Panc1 (cell line): Measurements from ENCODE around the gene CORO1C. TPM values are rescaled to one million over a fixed set of nuclear protein-coding genes. Genes with fewer than 3 reads are reported as not detected.

Experiments used
- ATAC-seq: fragments of 200-7000 bp; cut with Tn5 transposase; 2 replicates; pipeline ENCODE4 v1.9.1; 2020; ENCODE audit warnings: mild to moderate bottlenecking, moderate library complexity
- BruUV-seq: library from RNA; stranded (reverse); fragments of 400-500 nt; replicated peaks from 2 replicates; lab custom pipeline; 2021; lab: Mats Ljungman, UMichigan
- CTCF ChIA-PET: fragments of 300-600 bp; sonication (Branson Sonifier 250); formaldehyde crosslinking; loops from one replicate; lab custom pipeline; 2022; ENCODE audit warnings: antibody characterized with exemption; lab: Charles Lee
- POLR2A ChIA-PET: fragments of 300-600 bp; sonication (Branson Sonifier 250); formaldehyde crosslinking; loops from one replicate; lab custom pipeline; 2022; ENCODE audit warnings: antibody characterized with exemption; lab: Charles Lee
- DNase-seq: peaks from one replicate; pipeline ENCODE4 v3.0.0-alpha.2; 2010; ENCODE audit warnings: low read depth, low spot score
- H3K27ac ChIP-seq: 2 replicates; pipeline ENCODE4 v1.5.1; 2011; ENCODE audit warnings: mild to moderate bottlenecking, low read length, inconsistent platforms
- H3K27me3 ChIP-seq: fragments of 200-500 bp; sonication (Bioruptor generic); 2 replicates; pipeline ENCODE4 v1.6.0; 2014; ENCODE audit warnings: low read length, inconsistent platforms; ENCODE audit not compliant: control insufficient read depth, insufficient read depth
- H3K36me3 ChIP-seq: fragments of 200-500 bp; sonication (Bioruptor generic); 2 replicates; pipeline ENCODE4 v1.5.1; 2014; ENCODE audit warnings: inconsistent platforms, mild to moderate bottlenecking, low read length, moderate library complexity; ENCODE audit not compliant: control insufficient read depth, insufficient read depth
- H3K4me1 ChIP-seq: 2 replicates; pipeline ENCODE4 v1.5.1; 2011; ENCODE audit warnings: inconsistent platforms, mild to moderate bottlenecking, low read length, moderate library complexity; ENCODE audit not compliant: control insufficient read depth, insufficient read depth
- H3K4me3 ChIP-seq, 2 experiments: 2 replicates each; pipeline ENCODE4 v1.5.1; 2011 to 2012; ENCODE audit warnings: low read depth in 2 of 2, low read length in 2 of 2, mild to moderate bottlenecking in 2 of 2, inconsistent platforms in 1 of 2, moderate library complexity in 1 of 2
- H3K9me3 ChIP-seq: fragments of 200-500 bp; sonication (Bioruptor generic); 2 replicates; pipeline ENCODE4 v1.5.1; 2014; ENCODE audit warnings: low read depth, mild to moderate bottlenecking, inconsistent platforms, low read length, moderate library complexity; ENCODE audit not compliant: control insufficient read depth, insufficient read depth
- CTCF ChIP-seq: fragments of 450-650 bp; IDR thresholded peaks from 2 replicates; pipeline ENCODE4 v1.5.1; 2017; ENCODE audit warnings: mild to moderate bottlenecking
- POLR2AphosphoS5 ChIP-seq: IDR thresholded peaks from 2 replicates; pipeline ENCODE4 v1.6.1; 2012; ENCODE audit warnings: mild to moderate bottlenecking, low read depth, low read length, moderate library complexity
- REST ChIP-seq, 2 experiments: IDR thresholded peaks; 2 replicates each; pipeline ENCODE4 v1.6.1; 2011 to 2012; ENCODE audit warnings: low read depth in 2 of 2, control low read depth in 1 of 2, low read length in 1 of 2, mild to moderate bottlenecking in 1 of 2, moderate library complexity in 1 of 2; ENCODE audit not compliant: insufficient read depth in 1 of 2
- SIN3A ChIP-seq: IDR thresholded peaks from 2 replicates; pipeline ENCODE4 v1.6.1; 2012; ENCODE audit warnings: low read depth, mild to moderate bottlenecking, low read length, moderate library complexity, borderline replicate concordance; ENCODE audit not compliant: insufficient read depth
- TCF7L2 ChIP-seq: IDR thresholded peaks from 2 replicates; pipeline ENCODE4 v1.6.1; 2011; ENCODE audit warnings: mild to moderate bottlenecking, low read depth, low read length, inconsistent platforms
- in situ Hi-C: cut with HindIII; loops from 2 replicates; pipeline ENCODE4 v1.10.0; 2016; ENCODE audit warnings: low sequenced_read_pairs, low pct_unique_long_range_greater_than_20kb
- intact Hi-C: fragments of 100-400 bp; cut with micrococcal nuclease; formaldehyde crosslinking; loops from one replicate; pipeline ENCODE4 v1.10.0; 2022; ENCODE audit not compliant: unreplicated experiment
- total RNA-seq: library from RNA; stranded (reverse); gene quantifications from one replicate; pipeline ENCODE4 v1.2.1, GENCODE V29; 2021; ENCODE audit not compliant: unreplicated experiment

The CORO1C gene
- total RNA-seq, 1 experiment from 2014 or later = 165 TPM

- CTCF ChIA-PET = no interaction called here
- ATAC-seq = no peak
Measured at GRCh38 chr12:108648371-108648770, 82.9 kb downstream of the CORO1C start.

DNA sequence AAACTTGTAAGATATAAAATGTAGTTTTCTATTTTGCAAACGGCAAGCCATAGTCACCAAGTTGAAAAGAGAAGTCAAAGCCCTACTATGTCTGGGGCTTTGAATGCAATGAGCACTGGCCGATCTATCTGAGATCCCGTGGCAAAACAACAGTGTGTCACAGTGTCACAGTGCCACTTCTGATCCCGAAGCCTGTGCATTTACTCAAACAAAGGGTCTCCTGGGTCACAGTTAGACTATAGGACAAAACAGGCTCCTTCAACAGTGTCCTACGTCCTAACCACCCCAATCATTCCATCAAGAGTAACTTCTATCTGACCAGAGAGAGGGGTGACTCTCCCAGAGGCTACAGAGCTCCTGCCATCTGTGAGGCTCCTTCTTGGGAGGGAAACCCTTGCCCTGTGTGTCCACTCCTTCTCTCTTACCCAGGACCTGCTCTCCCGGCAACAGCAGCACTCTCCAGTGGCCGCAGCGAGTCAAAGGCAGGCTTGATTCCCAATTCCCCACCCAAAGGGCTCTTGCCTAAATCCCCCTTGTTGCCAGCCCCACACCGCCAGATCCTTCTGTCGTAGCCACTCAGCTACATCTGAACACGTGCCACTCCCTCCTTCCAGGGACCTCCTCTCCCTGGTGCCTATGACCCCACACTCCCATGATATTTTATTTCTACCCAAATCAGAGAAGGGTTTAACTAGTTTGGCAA, 83.6 kb downstream of the CORO1C start:
- Histone ChIP-seq H3K4me1 (peaks cover 5% of the 10 kb centered on the region), H3K27ac (no peak overlapping the region), H3K4me3 (no peak overlapping the region), H3K9me3 (no peaks in the 10 kb centered on the region), H3K27me3 (no peaks in the 10 kb centered on the region), H3K36me3 (peaks cover 10% of the 10 kb centered on the region)
- ChIA-PET POLR2A (no interaction called here), CTCF (no interaction called here)
- ATAC-seq (peak; percentile 31; the same call in 1 of the 2 replicates), DNase-seq (no peak)
- TF ChIP-seq POLR2AphosphoS5 (no peak), REST (IDR thresholded peaks at IDR 0.05; ENCODE audit: insufficient read depth in 1 of 2, low read depth in 2 of 2, low read length in 1 of 2) (no peak), CTCF (no peak), TCF7L2 (no peak), SIN3A (no peak)
- no TSS peak for BruUV-seq
- in situ Hi-C loops = no loop called here
- intact Hi-C loops = no loop called here

More at GRCh38 chr12:108648371-108648770, 82.9 kb downstream of the CORO1C start:
- in situ Hi-C loops (no loop called here), intact Hi-C loops (no loop called here)
- H3K27ac ChIP-seq = no peak overlapping the region
- no peak for DNase-seq
- no peaks in the 10 kb centered on the region for H3K27me3 ChIP-seq
- H3K9me3 ChIP-seq = no peaks in the 10 kb centered on the region
- no peak for TF ChIP-seq CTCF
- no peak for TF ChIP-seq REST (IDR thresholded peaks at IDR 0.05; ENCODE audit: insufficient read depth in 1 of 2, low read depth in 2 of 2, low read length in 1 of 2)
- no peak for TF ChIP-seq TCF7L2
- TF ChIP-seq POLR2AphosphoS5 = no peak
- no peak for TF ChIP-seq SIN3A
- peaks cover 10% of the 10 kb centered on the region for H3K36me3 ChIP-seq
- H3K4me1 ChIP-seq = peaks cover 8% of the 10 kb centered on the region
- POLR2A ChIA-PET = no interaction called here
- no peak overlapping the region for H3K4me3 ChIP-seq
- no TSS peak for BruUV-seq
